PFSK-1 (cell line): ENCODE measurements around the gene PARD6G.

Experiments
- FOXP2 ChIP-seq: optimal IDR thresholded peaks from 2 replicates; pipeline ENCODE3; 2011; ENCODE audit warnings: borderline replicate concordance, control low read depth, inconsistent platforms; ENCODE audit not compliant: insufficient read depth; ENCODE audit errors: extremely low read length, extremely low read depth
- POLR2AphosphoS5 ChIP-seq: IDR thresholded peaks from 2 replicates; pipeline ENCODE4 v1.6.1; 2012; ENCODE audit warnings: low read depth, mild to moderate bottlenecking, control low read depth, low read length, moderate library complexity
- SIN3A ChIP-seq: IDR thresholded peaks from 2 replicates; pipeline ENCODE4 v1.6.1; 2012; ENCODE audit warnings: mild to moderate bottlenecking, low read length, moderate library complexity, borderline replicate concordance; ENCODE audit not compliant: insufficient read depth
- TAF1 ChIP-seq: IDR thresholded peaks from 2 replicates; pipeline ENCODE4 v1.6.1; 2012; ENCODE audit warnings: low read length, control low read depth, borderline replicate concordance; ENCODE audit not compliant: insufficient read depth
- TF ChIP-seq, protein P1 (sequence below), 2 experiments: IDR thresholded peaks; 2 replicates each; pipeline versions ENCODE4 v1.6.1 to v1.8.0; 2011 to 2012; ENCODE audit warnings: low read depth in 2 of 2, low read length in 2 of 2, control low read depth in 1 of 2, inconsistent platforms in 1 of 2, mild to moderate bottlenecking in 1 of 2, moderate library complexity in 1 of 2; ENCODE audit not compliant: insufficient read depth in 1 of 2

PARD6G gene

DNA sequence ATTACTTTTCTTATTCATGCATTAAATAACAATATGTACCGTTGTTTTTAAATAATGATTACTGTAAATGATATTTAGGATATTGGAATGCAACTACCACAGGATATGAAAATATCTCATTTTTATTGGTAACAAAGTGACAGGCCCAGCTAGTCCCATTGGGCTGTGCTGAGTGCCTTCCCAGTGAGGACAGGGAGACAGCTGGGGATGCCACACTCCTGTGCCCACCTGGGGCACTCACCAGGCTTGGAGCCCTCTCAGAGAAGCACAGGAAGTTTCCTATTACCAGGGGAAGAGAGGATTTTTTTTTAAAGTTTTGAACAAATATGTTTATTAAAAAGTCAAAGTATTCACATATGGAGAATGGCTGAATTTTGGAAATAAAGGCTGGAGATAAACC lies 48.9 kb downstream of the PARD6G start:
- no peak for TF ChIP-seq SIN3A
- no peak for TF ChIP-seq FOXP2

DNA sequence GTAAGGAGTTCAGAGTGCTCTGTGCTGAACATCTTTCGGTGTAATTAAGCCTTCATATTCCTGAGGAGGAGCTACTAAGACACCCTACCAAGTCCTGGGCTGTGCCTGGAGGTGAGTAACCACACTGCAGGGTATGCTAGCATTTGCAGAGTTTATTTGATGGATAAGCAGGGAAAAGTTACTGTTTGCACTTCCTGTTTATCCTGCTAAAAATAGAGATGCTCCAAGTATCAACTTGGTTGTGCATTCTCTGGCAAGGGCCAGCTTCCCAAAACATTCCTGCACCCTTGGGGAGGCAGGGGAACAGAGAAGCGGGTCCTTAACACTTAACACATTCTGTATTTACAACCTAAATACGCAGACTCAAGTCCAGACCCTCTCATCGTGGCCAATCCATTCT lies 49.8 kb downstream of the PARD6G start:
- TF ChIP-seq, protein P1, sequence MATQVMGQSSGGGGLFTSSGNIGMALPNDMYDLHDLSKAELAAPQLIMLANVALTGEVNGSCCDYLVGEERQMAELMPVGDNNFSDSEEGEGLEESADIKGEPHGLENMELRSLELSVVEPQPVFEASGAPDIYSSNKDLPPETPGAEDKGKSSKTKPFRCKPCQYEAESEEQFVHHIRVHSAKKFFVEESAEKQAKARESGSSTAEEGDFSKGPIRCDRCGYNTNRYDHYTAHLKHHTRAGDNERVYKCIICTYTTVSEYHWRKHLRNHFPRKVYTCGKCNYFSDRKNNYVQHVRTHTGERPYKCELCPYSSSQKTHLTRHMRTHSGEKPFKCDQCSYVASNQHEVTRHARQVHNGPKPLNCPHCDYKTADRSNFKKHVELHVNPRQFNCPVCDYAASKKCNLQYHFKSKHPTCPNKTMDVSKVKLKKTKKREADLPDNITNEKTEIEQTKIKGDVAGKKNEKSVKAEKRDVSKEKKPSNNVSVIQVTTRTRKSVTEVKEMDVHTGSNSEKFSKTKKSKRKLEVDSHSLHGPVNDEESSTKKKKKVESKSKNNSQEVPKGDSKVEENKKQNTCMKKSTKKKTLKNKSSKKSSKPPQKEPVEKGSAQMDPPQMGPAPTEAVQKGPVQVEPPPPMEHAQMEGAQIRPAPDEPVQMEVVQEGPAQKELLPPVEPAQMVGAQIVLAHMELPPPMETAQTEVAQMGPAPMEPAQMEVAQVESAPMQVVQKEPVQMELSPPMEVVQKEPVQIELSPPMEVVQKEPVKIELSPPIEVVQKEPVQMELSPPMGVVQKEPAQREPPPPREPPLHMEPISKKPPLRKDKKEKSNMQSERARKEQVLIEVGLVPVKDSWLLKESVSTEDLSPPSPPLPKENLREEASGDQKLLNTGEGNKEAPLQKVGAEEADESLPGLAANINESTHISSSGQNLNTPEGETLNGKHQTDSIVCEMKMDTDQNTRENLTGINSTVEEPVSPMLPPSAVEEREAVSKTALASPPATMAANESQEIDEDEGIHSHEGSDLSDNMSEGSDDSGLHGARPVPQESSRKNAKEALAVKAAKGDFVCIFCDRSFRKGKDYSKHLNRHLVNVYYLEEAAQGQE (IDR thresholded peaks at IDR 0.05; ENCODE audit: insufficient read depth in 1 of 2, low read depth in 2 of 2, low read length in 2 of 2): no peak
- TF ChIP-seq SIN3A: no peak
- no peak for TF ChIP-seq FOXP2
- no peak for TF ChIP-seq TAF1
- no peak for TF ChIP-seq POLR2AphosphoS5

DNA sequence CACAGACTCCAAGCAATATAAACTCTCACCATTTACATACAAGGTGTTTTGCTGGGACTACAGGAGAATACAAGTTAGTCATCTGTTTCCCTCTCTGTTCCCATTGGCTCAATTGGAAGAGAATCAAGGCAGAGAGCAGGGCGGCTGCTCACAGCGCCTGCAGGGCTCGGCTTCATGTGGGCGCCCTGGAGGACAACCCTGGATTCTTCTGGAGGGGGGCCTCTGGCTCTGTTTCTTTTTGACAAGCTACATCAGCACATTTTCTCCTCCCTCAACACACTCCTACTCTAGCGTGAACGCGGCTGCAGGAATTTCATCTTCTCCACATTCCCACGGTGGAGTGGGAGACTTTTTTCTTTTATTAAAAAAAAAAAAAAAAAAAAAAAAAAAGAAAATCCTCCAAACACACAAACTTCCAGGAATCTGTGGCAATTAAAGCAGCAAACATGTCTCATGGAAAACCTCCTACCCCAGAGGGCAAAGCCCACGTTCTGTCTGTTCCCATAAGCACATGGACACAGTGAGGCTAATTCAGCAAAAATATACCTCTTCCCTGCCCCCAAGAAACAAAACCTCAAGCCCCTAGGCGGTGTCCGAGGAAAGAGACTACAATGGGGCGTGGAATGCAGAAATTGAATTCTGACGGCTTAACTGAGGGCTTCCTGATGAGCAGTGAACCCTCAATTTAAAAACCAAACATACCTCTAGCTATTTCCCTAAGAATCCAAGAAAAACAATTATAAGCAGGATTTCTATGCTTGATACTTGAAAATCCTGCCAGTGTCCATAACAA lies 50.6 kb downstream of the PARD6G start:
- TF ChIP-seq POLR2AphosphoS5 (no peak), SIN3A (no peak), TAF1 (no peak), FOXP2 (no peak)
- TF ChIP-seq, protein P1 (IDR thresholded peaks at IDR 0.05; ENCODE audit: insufficient read depth in 1 of 2, low read depth in 2 of 2, low read length in 2 of 2): no peak

DNA sequence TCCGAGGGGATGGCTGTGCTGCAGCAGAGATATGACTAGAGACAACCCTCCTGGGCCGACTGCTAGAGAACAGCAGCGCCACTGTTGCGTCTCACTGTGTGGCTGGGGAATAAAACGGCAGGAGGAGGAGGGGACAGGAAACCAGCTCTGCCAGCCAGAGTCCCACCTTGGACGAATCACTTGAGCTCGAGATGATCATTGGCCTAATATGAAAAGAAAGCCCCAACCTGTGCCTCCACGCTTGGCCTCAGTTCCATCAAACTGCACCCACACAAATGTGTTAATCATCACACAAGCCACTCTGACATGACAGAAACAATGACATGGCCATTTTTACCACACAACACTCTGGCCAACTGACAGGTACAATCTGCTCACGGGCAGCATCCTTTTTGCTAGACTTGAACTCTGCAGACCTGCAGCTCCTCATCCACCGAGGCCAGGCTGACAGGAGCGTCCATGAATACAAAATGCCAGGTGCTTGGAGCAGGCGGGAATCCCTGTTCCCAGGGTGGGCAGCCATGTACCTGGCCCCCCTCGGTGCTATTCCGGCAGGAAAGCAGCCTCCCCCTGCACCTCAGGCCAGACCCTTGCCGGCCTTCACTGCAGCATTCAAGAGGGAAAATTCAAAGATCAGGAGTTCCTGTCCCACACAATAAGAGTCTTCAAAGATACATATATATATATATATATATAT lies 52.3 kb downstream of the PARD6G start:
- no peak for TF ChIP-seq POLR2AphosphoS5
- TF ChIP-seq, protein P1 (IDR thresholded peaks at IDR 0.05; ENCODE audit: insufficient read depth in 1 of 2, low read depth in 2 of 2, low read length in 2 of 2): no peak
- no peak for TF ChIP-seq TAF1
- TF ChIP-seq SIN3A: no peak
- no peak for TF ChIP-seq FOXP2

DNA sequence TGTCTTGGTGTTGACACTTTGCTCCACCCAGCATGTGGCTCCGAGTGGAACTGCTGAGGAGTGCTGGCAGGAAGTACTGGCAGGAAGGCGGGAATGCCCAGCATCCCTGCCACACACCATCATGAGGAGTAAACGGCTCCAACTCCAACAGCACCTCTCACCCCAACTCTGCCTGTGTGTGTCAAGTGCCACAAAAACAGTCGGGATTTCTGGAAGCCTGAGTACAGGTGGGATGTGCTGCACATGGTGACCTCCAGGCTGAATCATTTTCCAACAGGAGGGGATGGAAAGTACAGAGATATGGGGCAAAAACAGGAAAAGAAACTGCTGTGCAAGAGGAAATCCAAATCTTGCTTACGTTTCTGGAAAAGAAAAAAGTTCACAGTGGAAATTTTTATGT lies 53.6 kb downstream of the PARD6G start:
- no peak for TF ChIP-seq POLR2AphosphoS5
- TF ChIP-seq, protein P1 (IDR thresholded peaks at IDR 0.05; ENCODE audit: insufficient read depth in 1 of 2, low read depth in 2 of 2, low read length in 2 of 2): no peak
